ENCODE results near the gene CEACAM8. TPM values are rescaled to one million over a fixed set of nuclear protein-coding genes. Genes with fewer than 3 reads are reported as not detected.

The CEACAM8 gene
- total RNA-seq, 1 experiment from 2014 or later: not detected

- H4K5ac ChIP-seq (ENCODE audit: insufficient read length, low read depth, low read length): no peak overlapping the region
- H3K9ac ChIP-seq (ENCODE audit: extremely low read depth, insufficient read length, low read length): no peak overlapping the region
- H3T11ph ChIP-seq (ENCODE audit: low read length): no peak overlapping the region
- peaks cover 92 to 96% of the 10 kb centered on the region in 2 experiments for H3K9me3 Mint-ChIP-seq
- peaks cover 5 to 36% (median 13%) of the 10 kb centered on the region in 3 experiments; a peak in 5 of 7 replicates for H3K36me3 Mint-ChIP-seq (ENCODE audit: insufficient read depth in 1 of 3, low read depth in 3 of 3)
- H3K4ac ChIP-seq (ENCODE audit: low read depth, low read length): no peak overlapping the region
- no peak overlapping the region for H3K18ac ChIP-seq (ENCODE audit: insufficient read length, low read depth, low read length)
- no peak overlapping the region for H2BK20ac ChIP-seq (ENCODE audit: low read depth, low read length, poor library complexity, severe bottlenecking)
- no peak for TF ChIP-seq CTCF (conservative IDR thresholded peaks at IDR 0.05)
- H3K27me3 Mint-ChIP-seq (ENCODE audit: low read depth): peaks cover 7% of the 10 kb centered on the region
- no peaks in the 10 kb centered on the region for H3K23me2 ChIP-seq (ENCODE audit: insufficient read length, low read depth, low read length, poor library complexity, severe bottlenecking)
- H3K4me2 ChIP-seq (ENCODE audit: insufficient read depth, insufficient read length, low read length): no peak overlapping the region
- no peak overlapping the region for H3K27ac ChIP-seq (ENCODE audit: insufficient read length, low read depth, low read length)
- H2BK12ac ChIP-seq (ENCODE audit: insufficient read length, low read depth, low read length): no peak overlapping the region
- H3K79me2 ChIP-seq (ENCODE audit: insufficient read depth, low read length): no peaks in the 10 kb centered on the region
- no peak overlapping the region for H4K8ac ChIP-seq (replicated peaks; ENCODE audit: insufficient read length, low read depth, low read length)
- peaks cover 96% of the 10 kb centered on the region for H3K9me3 ChIP-seq (ENCODE audit: control insufficient read depth, low read depth, low read length)
- DNase-seq: no peak
- H3K4me3 Mint-ChIP-seq: no peak overlapping the region
- H3K56ac ChIP-seq (ENCODE audit: insufficient read length, low read depth, low read length): no peak overlapping the region
- H2AFZ ChIP-seq (ENCODE audit: low read length): no peak overlapping the region
- no peaks in the 10 kb centered on the region for H3K27me3 ChIP-seq (ENCODE audit: insufficient read depth, low read length)
- H2BK120ac ChIP-seq (ENCODE audit: low read depth, low read length, poor library complexity, severe bottlenecking): no peak overlapping the region
- H3K79me1 ChIP-seq (ENCODE audit: insufficient read depth, low read depth, low read length, poor library complexity, severe bottlenecking): no peaks in the 10 kb centered on the region
- H2BK5ac ChIP-seq (ENCODE audit: insufficient read length, low read length): no peak overlapping the region
- H3K23ac ChIP-seq (ENCODE audit: insufficient read length, low read depth, low read length): no peak overlapping the region
- H4K20me1 ChIP-seq (ENCODE audit: control insufficient read depth, insufficient read depth, insufficient read length): no peaks in the 10 kb centered on the region
- no peak overlapping the region for H3K27ac Mint-ChIP-seq
- H2AK5ac ChIP-seq (ENCODE audit: insufficient read length, low read length): no peak overlapping the region
- no peaks in the 10 kb centered on the region for H3K4me1 Mint-ChIP-seq
- no peak overlapping the region for H3K14ac ChIP-seq (ENCODE audit: insufficient read depth, low read length)
- H2BK15ac ChIP-seq (ENCODE audit: low read depth, low read length): no peak overlapping the region
- H3K4me1 ChIP-seq (ENCODE audit: insufficient read depth, low read length): no peaks in the 10 kb centered on the region
- H4K91ac ChIP-seq (ENCODE audit: insufficient read length, low read depth, low read length): no peak overlapping the region
These were observed 34.5 kb upstream of the CEACAM8 start for GRCh38 chr19:42629191-42629590.

All from H9 (cell line).